ENCODE results near the gene DPCD. TPM values are rescaled to one million over a fixed set of nuclear protein-coding genes. Genes with fewer than 3 reads are reported as not detected.

DPCD gene
- total RNA-seq, 1 donor from 2014 or later = 1.3 TPM

DNA sequence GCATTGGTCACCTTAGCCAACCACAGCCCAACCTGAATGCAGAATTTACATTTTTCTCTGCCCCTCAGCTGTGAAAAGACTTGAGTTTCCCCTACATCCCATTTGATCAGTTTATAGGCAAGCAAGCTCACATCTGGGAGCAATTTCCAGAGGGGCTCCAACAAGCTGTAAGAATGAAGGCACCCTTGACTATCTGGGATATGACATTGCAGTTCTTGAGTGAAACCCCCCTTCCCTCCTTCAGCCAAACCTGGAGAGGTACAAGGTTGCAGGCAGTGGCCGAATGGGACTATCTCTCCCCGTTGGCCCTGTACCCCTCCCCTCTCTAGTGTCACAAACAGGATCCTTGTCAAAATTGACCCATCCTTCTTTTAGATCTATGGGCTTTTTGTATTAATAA is 30.6 kb upstream of the DPCD start:
- DNase-seq (ENCODE audit: low spot score in 2 of 2) = no peak
- no peaks in the 10 kb centered on the region for H3K9me3 ChIP-seq
- no peaks in the 10 kb centered on the region for H3K27me3 ChIP-seq
- no peak overlapping the region for H3K27ac ChIP-seq
- H3K36me3 ChIP-seq = peaks cover 8 to 19% of the 10 kb centered on the region in 2 donors
- H3K4me3 ChIP-seq = no peak overlapping the region
- intact Hi-C loops (cut with DNase I) = no loop called here
- H3K4me1 ChIP-seq = no peaks in the 10 kb centered on the region
- TF ChIP-seq, protein P1, sequence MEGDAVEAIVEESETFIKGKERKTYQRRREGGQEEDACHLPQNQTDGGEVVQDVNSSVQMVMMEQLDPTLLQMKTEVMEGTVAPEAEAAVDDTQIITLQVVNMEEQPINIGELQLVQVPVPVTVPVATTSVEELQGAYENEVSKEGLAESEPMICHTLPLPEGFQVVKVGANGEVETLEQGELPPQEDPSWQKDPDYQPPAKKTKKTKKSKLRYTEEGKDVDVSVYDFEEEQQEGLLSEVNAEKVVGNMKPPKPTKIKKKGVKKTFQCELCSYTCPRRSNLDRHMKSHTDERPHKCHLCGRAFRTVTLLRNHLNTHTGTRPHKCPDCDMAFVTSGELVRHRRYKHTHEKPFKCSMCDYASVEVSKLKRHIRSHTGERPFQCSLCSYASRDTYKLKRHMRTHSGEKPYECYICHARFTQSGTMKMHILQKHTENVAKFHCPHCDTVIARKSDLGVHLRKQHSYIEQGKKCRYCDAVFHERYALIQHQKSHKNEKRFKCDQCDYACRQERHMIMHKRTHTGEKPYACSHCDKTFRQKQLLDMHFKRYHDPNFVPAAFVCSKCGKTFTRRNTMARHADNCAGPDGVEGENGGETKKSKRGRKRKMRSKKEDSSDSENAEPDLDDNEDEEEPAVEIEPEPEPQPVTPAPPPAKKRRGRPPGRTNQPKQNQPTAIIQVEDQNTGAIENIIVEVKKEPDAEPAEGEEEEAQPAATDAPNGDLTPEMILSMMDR (IDR thresholded peaks at IDR 0.05) = no peak

DNA sequence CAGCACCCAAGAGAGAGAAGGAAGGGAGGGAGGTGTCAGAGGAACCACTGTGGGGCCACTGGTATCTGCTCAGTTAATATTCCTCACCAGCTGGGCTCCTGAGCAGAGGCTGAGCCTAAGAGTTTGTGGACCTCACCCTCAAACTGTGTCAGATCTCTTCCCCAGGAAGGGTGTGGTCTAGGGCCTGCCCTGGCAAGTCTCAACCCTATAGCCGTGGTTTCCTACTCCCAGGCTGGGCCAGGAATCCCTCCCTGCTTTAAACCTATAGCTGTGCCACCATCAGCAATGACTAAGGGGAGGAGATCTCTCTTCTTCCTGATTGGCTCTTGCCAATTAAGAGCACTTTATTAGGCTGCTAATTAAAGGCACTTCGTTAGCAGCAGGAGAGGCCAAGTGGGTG is 29.9 kb upstream of the DPCD start:
- Histone ChIP-seq H3K9me3 (no peaks in the 10 kb centered on the region), H3K27ac (no peak overlapping the region), H3K27me3 (no peaks in the 10 kb centered on the region), H3K36me3 (peaks cover 4 to 13% of the 10 kb centered on the region in 2 donors), H3K4me3 (no peak overlapping the region), H3K4me1 (no peaks in the 10 kb centered on the region)
- TF ChIP-seq, protein P1 (IDR thresholded peaks at IDR 0.05) = no peak
- DNase-seq (ENCODE audit: low spot score in 2 of 2) = no peak
- intact Hi-C loops (cut with DNase I) = no loop called here

DNA sequence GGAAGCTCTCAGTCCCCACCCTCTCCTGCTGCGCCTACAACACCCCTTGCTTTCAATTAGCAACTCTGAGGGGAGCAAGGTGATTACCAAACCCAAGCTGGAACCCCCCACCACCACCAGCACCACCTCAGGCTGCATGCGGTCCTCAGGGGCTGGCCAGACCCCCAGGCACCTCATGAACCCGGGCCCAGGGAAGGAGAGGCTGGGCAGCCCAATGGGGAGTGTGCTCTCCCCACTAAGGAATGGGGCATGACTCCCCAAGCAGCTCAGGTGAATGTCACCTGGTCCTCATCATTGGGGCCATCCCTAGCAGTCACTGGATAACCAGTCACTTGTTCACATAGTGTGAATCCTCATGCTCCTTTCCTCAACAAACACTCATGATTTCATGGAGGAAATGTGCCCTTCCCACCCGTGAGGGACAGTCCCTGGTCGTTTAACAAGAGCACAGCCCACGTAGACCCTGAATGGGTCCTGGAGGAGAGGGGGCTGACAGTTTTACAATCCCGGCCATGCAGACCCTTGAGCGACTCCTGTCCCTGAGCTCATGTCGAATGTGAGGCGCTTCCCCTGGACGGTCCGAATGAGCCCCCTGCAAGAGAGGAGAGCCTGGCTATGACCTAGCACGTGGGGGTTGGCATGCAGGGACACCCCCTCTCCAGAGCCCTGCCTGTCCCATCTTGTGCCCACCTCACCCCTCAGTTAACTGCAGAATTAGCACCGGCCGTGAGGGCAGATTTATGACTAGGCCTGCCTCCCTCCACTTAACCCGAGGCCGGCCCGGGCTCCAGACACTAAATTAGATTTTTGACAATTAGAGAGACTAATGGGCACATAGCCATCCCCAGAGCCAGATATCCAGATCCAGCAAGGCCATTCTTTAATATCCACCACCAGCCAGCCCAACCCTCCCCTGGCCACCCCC is 29.2 kb upstream of the DPCD start:
- Histone ChIP-seq H3K36me3 (peaks cover 0 to 5% of the 10 kb centered on the region in 2 donors), H3K9me3 (no peaks in the 10 kb centered on the region), H3K27me3 (no peaks in the 10 kb centered on the region), H3K27ac (no peak overlapping the region), H3K4me1 (no peaks in the 10 kb centered on the region), H3K4me3 (no peak overlapping the region)
- TF ChIP-seq, protein P1 (IDR thresholded peaks at IDR 0.05) = no peak
- intact Hi-C loops (cut with DNase I) = no loop called here
- DNase-seq (ENCODE audit: low spot score in 2 of 2) = no peak

DNA sequence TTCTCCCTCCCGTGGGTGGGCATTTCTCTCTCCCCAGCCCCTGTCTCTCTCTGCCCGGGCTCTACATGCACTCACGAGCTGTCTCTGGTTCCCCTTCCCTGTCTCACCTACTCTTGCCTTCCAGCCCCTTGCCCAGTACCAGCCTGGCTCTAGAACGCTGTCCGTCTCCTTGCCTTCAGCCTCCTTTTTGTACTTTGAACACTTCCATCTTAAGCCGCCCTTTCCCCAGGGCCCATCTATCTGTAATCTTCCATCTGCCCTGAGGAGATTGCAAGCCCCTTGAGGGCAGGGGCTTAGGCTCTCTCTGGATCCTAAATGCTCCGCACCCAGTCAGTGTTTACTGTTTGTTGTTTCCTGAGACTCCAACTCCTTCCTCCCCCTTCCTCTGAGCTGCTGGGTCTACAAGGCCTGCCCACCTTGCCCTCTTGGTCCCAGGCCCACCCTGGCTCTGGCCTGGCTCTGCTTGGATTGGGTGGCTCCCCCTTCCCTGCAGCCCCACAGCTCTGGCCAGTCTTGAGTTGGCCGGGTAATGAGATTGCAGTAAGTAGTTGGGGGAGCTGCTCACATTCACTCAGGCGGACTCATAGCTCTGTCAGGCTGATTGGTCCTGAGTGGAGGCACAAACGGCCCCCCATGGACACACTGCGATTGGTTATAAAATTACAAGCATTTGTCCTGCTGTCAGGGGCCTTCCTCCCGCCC is 28.4 kb upstream of the DPCD start:
- Histone ChIP-seq H3K27ac (no peak overlapping the region), H3K4me1 (no peaks in the 10 kb centered on the region), H3K36me3 (no peaks in the 10 kb centered on the region), H3K4me3 (no peak overlapping the region), H3K27me3 (no peaks in the 10 kb centered on the region), H3K9me3 (no peaks in the 10 kb centered on the region)
- no peak for DNase-seq (ENCODE audit: low spot score in 2 of 2)
- intact Hi-C loops (cut with DNase I) = loop anchor here (10.0 kb wide), 1 partner anchor 285 kb away; no protein-coding TSS in a partner anchor
- TF ChIP-seq, protein P1 (IDR thresholded peaks at IDR 0.05) = no peak

DNA sequence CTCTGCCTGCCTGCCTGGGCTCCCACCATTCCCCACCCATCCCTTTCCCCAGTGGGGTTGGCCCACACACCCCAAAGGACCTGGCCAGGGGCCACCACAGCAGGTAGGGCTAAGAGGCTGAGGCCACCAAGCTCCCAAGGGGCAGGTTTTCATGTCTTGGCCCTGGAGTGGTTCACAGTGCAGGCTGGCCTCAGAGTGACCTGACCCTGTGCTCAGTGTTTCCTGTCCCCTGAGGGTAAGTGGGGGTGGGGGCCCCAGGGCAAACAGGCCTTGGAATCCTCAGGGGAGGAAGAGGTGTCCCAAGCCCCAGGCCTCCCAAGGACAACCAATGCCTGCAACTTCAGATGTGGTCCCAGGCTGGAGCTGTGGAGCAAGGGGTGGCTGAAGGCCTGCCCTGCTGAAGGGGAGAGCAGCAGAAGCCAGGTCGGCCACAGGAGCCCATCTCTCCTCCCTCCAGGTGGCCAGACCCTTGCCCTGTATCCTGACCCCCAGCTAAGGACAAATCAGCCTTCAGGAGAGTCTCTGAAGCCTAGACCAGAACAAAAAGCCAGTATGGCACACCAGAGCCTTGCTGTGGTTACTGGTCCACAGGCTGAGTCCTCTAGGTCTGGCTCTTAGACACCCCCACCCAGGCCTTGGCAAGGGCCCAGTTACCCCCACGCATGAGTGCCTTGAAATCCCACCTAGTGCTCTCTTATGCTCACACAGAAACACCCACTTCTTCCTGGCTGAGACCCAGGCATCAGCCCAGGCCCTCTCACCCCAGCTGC is 27.6 kb upstream of the DPCD start:
- Histone ChIP-seq H3K27ac (no peak overlapping the region), H3K36me3 (no peaks in the 10 kb centered on the region), H3K27me3 (no peaks in the 10 kb centered on the region), H3K4me1 (no peaks in the 10 kb centered on the region), H3K9me3 (no peaks in the 10 kb centered on the region), H3K4me3 (no peak overlapping the region)
- intact Hi-C loops (cut with DNase I) = loop anchor here (10.0 kb wide), 1 partner anchor 286 kb away; no protein-coding TSS in a partner anchor
- TF ChIP-seq, protein P1 (IDR thresholded peaks at IDR 0.05) = no peak
- peak in 1 of 2 donors; percentile 60 for DNase-seq (ENCODE audit: low spot score in 2 of 2)
